Eye (tissue), 1 donor: Measurements from ENCODE around the gene IQGAP1.
"Not testable (repeated sequence)": the region's sequence is repeated elsewhere in the genome, so short reads cannot be mapped to it uniquely, and the experiment has no call there.

Source experiments
- DNase-seq: peaks from one replicate; pipeline ENCODE4 v3.0.0-alpha.2; 2015

Gene IQGAP1

DNA sequence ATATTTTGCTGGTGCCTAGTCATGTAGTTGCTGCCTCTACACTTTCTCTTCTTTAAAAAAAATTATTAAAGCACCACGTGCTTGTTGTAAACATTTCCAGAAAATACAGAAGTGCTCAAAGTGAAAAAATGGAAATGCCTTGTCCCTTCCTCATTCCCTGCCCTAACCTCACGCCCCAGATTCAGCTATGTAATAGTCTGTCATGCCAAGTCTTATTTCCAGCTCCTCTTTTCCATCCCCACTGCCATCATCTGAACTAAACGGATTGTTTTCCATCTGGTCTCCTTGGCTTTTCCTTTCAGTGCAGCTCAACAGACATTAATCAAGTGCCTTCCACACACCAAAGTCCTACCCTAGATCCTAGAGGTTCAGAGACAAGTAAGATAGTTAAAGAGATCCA lies 20.5 kb upstream of the IQGAP1 start:
- no peak for DNase-seq

GRCh38 chr15:90375071-90375470 lies 13.0 kb upstream of the IQGAP1 start:
- no peak for DNase-seq

DNA sequence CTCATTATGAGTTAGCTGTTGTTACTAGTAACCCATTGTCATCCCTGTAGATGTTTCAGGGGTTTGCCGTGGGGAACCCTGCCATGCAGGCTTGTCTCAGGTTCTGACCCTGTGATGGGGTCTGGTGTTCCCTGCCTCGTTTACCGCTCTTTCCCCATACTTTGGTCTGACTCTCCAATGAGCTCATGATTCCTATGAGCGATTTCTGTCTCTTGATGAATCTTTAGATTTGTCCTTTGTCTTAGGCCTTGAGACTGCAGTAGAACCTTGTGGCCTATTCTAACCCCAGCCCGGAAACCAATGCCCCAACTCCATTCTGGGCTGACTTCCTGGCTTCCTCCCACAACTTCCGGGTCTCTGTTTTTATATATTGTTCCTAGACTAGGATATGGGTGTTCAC lies 11.3 kb upstream of the IQGAP1 start:
- no peak for DNase-seq

DNA sequence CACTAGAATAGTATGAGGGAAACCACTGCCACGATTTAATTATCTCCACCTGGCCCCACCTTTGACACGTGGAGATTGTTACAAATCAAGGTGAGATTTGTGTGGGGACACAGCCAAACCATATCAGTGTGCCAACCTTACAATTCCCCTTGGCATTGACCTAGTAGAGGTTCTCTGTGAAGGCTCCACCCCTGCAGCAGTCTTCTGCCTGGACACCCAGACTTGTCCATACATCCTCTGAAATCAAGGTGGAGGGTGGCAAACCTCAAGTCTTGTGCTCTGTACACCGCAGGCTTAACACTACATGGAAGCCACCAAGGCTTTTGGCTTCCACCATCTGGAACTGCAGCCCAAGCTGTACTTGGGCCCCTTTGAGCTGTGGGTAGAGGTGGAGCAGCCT lies 8.8 kb upstream of the IQGAP1 start:
- DNase-seq, result no peak

DNA sequence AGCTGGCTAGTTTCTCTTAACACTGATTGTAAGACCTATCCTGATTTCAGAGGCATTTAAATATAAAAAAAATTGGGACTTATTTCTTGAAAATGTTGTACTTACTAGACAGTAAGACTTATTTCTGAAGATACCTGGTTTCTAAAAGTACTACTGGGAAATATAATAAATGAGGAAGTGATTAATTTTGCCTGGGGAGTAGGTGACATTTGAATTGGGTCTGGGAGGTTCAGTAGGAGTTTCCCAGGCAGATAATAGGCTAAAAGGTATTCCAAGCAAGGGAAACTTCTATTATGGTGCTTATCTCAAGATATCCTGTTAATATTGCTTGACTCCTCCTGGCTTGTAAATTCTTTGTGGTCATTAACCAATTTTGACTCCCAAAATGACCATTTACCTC lies 6.5 kb upstream of the IQGAP1 start:
- no peak for DNase-seq

DNA sequence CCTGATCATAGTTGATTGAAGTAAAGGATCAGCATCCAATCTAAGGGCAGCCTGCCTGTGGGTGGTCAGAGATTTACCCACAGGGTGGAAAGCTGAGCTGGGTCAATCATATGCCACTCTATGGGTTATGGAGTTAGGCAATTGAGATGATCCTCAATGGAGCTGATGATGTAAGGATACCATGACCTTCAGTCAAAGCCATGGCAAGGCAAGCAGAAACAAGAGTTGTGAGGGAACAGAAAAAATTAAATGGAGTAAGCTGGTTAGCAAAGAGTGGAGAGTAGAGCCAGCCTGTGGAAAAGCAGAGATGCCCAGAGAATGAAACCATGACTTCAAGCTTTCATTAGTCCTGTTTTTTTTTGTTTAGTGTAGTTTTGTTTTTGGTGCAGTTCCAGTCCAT lies 5.7 kb upstream of the IQGAP1 start:
- no peak for DNase-seq

GRCh38 chr15:90386221-90386620 lies 1.8 kb upstream of the IQGAP1 start:
- no peak for DNase-seq

DNA sequence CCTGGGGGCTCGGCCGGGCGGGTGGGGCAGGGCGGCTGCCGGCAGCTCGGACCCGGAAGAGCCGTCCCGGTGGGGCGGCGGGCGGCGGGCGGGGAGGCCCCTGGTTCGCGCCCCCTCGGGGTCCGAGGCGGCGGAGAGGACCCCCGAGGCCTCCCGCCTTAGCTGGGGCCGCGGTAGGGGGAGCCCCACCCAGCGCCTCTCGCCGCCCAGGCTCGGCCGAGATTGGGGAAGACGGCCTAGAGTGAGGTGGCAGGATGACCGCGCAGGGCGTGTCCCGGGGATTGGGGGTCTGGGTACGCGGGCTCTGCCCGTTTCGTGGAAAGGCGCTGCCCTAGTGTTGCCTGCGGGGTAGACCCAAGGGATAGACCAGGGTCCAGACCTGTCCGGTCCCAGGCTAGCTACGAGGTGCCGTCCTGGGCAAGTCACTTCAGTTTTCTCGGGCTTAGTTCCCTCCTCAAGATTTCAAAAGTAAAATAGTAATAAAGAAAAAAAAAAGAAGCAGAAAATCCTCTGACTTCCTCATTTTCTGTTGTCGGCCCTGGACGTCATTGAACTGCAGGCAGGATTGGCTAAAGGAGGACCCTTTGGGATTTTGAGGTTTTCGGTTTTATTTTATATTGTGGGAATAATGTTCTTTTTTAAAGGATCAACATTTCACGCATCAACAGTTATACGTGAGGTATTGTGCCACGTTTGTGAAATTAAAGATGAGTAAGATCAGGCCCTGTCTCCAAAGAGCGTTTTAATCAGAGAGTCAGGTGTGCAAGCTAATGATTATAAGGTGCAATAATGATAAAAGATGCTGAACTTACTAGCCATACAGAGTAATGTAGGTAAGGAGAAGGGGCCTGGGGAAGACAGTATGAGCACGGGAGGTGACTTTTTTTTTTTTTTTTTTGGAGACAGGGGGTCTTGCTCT lies 679 bp downstream of the IQGAP1 start:
- peak; percentile 70 for DNase-seq

DNA sequence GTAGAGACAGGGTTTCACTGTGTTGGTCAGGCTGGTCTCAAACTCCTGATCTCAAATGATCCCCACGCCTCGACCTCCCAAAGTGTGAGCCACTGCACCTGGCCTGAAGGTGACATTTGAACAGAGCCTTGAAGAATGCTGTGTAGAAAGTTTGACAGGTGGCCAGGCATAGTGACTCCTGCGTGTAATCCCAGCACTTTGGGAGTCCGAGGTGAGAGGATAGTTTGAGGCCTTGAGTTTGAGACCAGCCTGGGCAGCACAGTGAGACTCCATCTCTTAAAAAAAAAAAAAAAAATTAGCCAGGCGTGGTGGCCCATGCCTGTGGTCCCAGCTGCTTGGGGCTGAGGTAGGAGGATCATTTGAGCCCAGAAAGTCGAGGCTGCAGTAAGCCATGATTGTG lies 1.5 kb downstream of the IQGAP1 start:
- no peak for DNase-seq

DNA sequence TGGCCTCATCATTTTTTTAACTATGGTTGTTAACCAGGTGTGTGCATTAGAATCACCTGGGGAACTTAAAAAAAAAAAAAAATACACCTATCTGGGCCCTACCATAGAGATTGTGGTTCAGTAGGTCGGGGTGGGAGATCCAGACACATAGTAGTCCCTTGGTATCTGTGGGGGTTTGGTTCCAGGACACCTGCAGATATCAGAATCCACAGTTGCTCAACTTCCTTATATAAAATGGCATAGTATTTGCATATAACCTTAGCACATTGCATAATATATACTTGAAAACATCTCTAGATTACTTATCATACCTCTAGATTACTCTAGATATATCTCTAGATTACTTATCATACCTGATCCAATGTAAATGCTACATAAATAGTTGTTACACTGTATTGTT lies 5.0 kb downstream of the IQGAP1 start:
- DNase-seq, result no peak

DNA sequence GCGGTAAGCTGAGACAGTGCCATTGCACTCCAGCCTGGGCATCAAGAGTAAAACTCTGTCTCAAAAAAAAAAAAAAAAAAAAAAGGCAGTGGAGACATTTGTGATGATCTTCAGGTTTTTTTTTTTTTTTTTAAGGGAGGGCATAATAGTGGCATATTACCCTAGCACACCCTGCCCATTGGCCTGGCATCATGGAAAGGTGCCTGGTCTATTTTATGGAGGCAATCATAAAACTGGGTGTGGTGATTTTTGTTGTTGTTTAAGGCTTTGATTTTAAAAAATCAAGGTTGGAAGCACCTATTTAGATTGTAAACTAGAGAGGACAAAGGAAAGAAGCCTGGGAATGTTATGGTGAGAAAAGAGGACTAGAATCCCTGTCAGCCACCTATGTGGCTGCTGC lies 6.0 kb downstream of the IQGAP1 start:
- DNase-seq, result no peak

- no peak for DNase-seq
These were observed 6.9 kb downstream of the IQGAP1 start for GRCh38 chr15:90394748-90395442.

- no peak for DNase-seq
These were observed 8.3 kb downstream of the IQGAP1 start for GRCh38 chr15:90396321-90396720.

DNA sequence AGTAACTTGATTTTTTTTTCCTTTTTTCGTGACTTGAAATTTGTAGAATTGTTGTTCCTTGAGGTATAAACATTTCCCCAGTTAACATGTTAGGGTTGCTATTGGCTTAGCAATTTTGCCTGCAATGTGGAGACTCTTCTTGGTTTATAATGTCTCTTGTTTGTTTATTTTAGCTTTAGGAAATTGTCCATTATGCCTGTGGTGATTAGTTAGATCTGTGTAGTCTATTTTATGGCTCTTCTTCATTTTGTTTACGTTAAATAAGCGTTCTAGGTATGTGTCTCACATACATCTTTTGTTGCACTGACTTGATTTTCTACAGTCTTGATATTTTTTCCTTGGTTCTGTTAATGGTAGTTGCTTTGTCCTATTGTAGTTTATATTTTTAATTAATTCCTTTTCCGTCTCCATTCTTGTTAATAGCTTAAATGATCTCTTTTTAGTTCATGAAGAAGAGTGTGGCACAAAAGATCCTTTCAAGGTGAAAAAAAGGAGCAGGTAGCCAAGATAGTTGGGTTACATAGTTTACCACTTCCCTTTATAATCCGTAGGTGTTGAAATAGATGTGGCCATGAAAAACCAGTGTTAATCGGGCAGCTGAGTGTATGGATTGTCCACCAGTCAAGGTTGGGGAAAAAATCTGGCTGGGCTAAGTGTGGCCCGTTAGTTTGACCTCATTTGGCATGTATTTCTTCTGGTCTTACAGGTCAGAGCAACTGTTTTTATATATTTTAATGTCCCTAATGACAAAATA lies 12.1 kb downstream of the IQGAP1 start:
- no peak for DNase-seq

GRCh38 chr15:90400759-90401314 lies 12.8 kb downstream of the IQGAP1 start:
- peak; percentile 77 for DNase-seq

DNA sequence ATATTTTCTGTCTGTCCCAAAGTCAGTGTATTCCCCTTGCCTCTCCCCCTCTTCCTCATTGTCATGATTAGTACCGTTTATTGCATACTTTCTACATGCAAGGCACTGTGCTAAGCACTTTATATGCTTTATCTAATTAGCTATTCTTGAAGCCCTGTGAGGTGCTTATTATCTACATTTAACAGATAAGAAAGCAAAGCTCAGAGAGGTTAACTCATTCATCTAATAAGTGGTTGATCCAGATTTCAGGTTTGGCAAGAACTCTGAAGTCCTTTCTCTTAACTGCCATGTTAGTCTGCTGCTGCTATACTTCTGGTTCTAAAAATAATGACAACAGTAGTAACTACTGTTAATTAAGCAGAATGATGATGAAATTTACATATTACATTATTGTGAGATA lies 13.5 kb downstream of the IQGAP1 start:
- DNase-seq, result no peak

- DNase-seq, result peak; percentile 51
These were observed 14.2 kb downstream of the IQGAP1 start for GRCh38 chr15:90402223-90402622.

DNA sequence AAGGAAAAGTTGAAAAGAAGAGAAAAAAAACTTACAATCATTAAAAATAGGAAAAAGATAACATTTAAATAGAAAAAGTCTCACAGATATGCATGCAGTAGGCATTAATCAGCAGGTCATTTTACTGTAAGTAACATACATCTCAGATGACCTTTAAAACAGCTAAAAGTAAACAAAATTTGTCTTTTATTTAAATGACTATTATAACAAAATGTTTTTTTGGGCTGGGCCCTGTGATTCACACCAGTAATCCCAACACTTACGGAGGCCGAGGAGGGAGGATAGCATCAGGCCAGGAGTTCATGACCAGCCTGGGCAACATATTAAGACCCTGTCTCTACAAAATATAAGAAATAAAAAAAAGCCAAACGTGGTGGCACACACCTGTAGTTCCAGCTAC lies 14.7 kb downstream of the IQGAP1 start:
- DNase-seq, result no peak

GRCh38 chr15:90405055-90405607 lies 17.1 kb downstream of the IQGAP1 start:
- no peak for DNase-seq

- DNase-seq, result no peak
These were observed 19.3 kb downstream of the IQGAP1 start for GRCh38 chr15:90407336-90407735.

- no peak for DNase-seq
These were observed 19.9 kb downstream of the IQGAP1 start for GRCh38 chr15:90407871-90408317.

GRCh38 chr15:90408657-90409056 lies 20.6 kb downstream of the IQGAP1 start:
- DNase-seq, result no peak

DNA sequence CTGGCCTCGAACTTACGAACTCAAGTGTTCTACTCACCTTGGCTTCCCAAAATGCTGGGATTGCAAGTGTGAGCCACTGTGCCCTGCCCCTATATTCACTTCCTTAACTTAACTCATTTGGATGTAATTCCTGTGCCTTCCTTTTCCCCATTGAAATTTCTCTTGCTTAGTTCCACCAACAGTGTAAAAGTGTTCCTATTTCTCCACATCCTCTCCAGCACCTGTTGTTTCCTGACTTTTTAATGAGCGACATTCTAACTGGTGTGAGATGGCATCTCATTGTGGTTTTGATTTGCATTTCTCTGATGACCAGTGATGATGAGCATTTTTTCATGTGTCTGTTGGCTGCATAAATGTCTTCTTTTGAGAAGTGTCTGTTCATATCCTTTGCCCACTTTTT lies 21.5 kb downstream of the IQGAP1 start:
- not testable (repeated sequence) for DNase-seq
